Brain microvascular endothelial cell (primary cell): ENCODE measurements around the gene STRA6.

Experiments
- DNase-seq: peaks from one replicate; pipeline ENCODE4 v3.0.0-alpha.2; 2020
- H3K27ac ChIP-seq: fragments of 250-450 bp; sonication (Bioruptor Pico); 2 replicates; pipeline ENCODE4 v1.5.1; 2020; ENCODE audit warnings: mild to moderate bottlenecking, moderate library complexity
- H3K27me3 ChIP-seq: fragments of 250-450 bp; sonication (Bioruptor Pico); replicated peaks from 2 replicates; pipeline ENCODE4 v1.5.1; 2020; ENCODE audit warnings: mild to moderate bottlenecking
- H3K36me3 ChIP-seq: fragments of 250-450 bp; sonication (Bioruptor Pico); replicated peaks from 2 replicates; pipeline ENCODE4 v1.5.1; 2020; ENCODE audit warnings: mild to moderate bottlenecking
- H3K4me3 ChIP-seq: 2 replicates; pipeline ENCODE4 v1.5.1; 2011; ENCODE audit warnings: low read depth, mild to moderate bottlenecking, control low read depth, low read length, moderate library complexity
- CTCF ChIP-seq: IDR thresholded peaks from 2 replicates; pipeline ENCODE4 v1.5.1; 2011; ENCODE audit warnings: low read depth, mild to moderate bottlenecking, moderate library complexity, low read length, control low read depth, inconsistent platforms; ENCODE audit errors: missing control alignments
- in situ Hi-C: cut with HindIII; loops from 2 replicates; pipeline ENCODE4 v1.10.0; 2017; ENCODE audit warnings: low sequenced_read_pairs, low pct_ligation_motif_present

STRA6 gene

GRCh38 chr15:74194572-74195559 is 7.7 kb downstream of the STRA6 start:
- no peaks in the 10 kb centered on the region for H3K27me3 ChIP-seq
- TF ChIP-seq CTCF = no peak
- in situ Hi-C loops = no loop called here
- H3K4me3 ChIP-seq = no peak overlapping the region
- DNase-seq = no peak
- no peaks in the 10 kb centered on the region for H3K36me3 ChIP-seq
- no peak overlapping the region for H3K27ac ChIP-seq

- in situ Hi-C loops = no loop called here
- Histone ChIP-seq H3K27me3 (no peaks in the 10 kb centered on the region), H3K27ac (peak overlapping the region; percentile 83), H3K4me3 (no peak overlapping the region), H3K36me3 (no peaks in the 10 kb centered on the region)
- DNase-seq = no peak
- no peak for TF ChIP-seq CTCF
Measured at GRCh38 chr15:74193905-74194304, 8.7 kb downstream of the STRA6 start.

- no peaks in the 10 kb centered on the region for H3K27me3 ChIP-seq
- peak overlapping the region; percentile 83 for H3K27ac ChIP-seq
- in situ Hi-C loops = no loop called here
- no peak for TF ChIP-seq CTCF
- H3K4me3 ChIP-seq = no peak overlapping the region
- peak; percentile 94 for DNase-seq
- H3K36me3 ChIP-seq = no peaks in the 10 kb centered on the region
Measured at GRCh38 chr15:74193299-74193718, 9.3 kb downstream of the STRA6 start.

DNA sequence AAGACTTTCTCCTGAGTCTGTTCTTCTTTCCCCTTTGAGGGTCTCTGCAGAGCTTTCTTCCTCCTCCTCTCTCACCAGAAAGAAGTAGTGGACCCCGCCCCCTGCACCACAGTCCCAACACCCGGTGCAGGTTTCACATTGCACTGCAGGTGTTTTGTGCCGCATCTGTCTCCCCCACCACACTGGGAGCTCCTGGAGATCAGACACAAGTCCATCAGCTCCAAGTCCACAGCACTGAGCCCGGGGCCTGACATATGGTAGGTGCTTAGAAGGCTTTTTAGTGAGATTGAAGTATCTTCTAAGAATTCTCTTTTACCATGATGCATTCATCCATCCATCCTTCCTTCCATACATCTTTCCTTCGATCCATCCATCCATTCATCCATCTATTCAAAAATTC is 9.8 kb downstream of the STRA6 start:
- no peak overlapping the region for H3K4me3 ChIP-seq
- no peak for DNase-seq
- H3K27ac ChIP-seq = no peak overlapping the region
- in situ Hi-C loops = no loop called here
- no peak for TF ChIP-seq CTCF
- no peaks in the 10 kb centered on the region for H3K36me3 ChIP-seq
- no peaks in the 10 kb centered on the region for H3K27me3 ChIP-seq

GRCh38 chr15:74191798-74192197 is 10.8 kb downstream of the STRA6 start:
- TF ChIP-seq CTCF = no peak

More at GRCh38 chr15:74191798-74192197, 10.8 kb downstream of the STRA6 start:
- no peaks in the 10 kb centered on the region for H3K27me3 ChIP-seq
- no peak overlapping the region for H3K4me3 ChIP-seq
- no peak for DNase-seq
- in situ Hi-C loops = no loop called here
- no peaks in the 10 kb centered on the region for H3K36me3 ChIP-seq
- H3K27ac ChIP-seq = no peak overlapping the region
